KOPT-K1 (cell line): ENCODE measurements around the gene AGTR1.

Source experiments
- H3K27ac ChIP-seq: fragments of 200-600 bp; sonication (generic); 2 replicates; pipeline ENCODE4 v1.5.1; 2016; ENCODE audit warnings: antibody characterized with exemption, mild to moderate bottlenecking, low read depth, low read length; ENCODE audit not compliant: poor library complexity, severe bottlenecking
- H3K36me3 ChIP-seq: fragments of 200-600 bp; sonication (generic); 2 replicates; pipeline ENCODE4 v1.5.1; 2017; ENCODE audit warnings: antibody characterized with exemption, mild to moderate bottlenecking, low read length, moderate library complexity; ENCODE audit not compliant: insufficient read depth
- H3K9me3 ChIP-seq: fragments of 200-600 bp; sonication (generic); 2 replicates; pipeline ENCODE4 v1.5.1; 2017; ENCODE audit warnings: antibody characterized with exemption, low read length, mild to moderate bottlenecking; ENCODE audit not compliant: insufficient read depth, poor library complexity, severe bottlenecking

AGTR1 gene

DNA sequence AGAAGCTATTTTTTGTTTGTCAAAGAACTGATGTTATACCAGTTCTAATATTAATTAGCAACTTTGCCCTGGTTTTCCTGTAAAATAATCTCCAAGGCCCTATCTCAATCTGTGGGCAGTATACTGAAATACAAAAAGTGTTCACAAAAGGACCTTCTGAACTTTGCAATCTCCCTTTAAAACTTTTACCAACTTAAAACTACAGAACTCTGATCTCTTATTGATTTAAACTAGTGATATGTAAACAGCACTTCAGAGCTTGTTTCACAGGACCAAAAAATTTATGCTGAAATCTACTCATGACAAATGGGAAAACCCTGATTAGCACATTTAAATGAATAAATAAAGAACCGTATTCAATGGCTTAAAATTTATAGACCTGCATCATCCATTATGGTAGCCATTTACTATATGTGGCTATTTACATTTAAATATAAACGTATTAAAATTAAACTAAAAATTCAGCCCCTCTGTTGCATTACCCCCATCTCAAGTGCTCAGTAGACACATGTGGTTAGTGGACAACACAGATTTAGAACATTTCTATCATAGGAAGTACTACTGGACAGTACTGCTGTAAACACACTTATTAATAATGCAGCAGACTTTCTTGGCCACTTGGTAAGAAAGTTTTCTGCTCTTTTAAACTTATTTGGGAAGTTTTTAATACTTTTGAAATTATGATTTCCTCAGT, 12.0 kb downstream of the AGTR1 start:
- H3K27ac ChIP-seq, result no peak overlapping the region

GRCh38 chr3:148710665-148711064, 13.0 kb downstream of the AGTR1 start:
- H3K36me3 ChIP-seq, result no peaks in the 10 kb centered on the region
- H3K27ac ChIP-seq, result no peak overlapping the region
- no peaks in the 10 kb centered on the region for H3K9me3 ChIP-seq

More for the DNA sequence above, 12.0 kb downstream of the AGTR1 start:
- Histone ChIP-seq H3K36me3 (no peaks in the 10 kb centered on the region), H3K9me3 (no peaks in the 10 kb centered on the region)

GRCh38 chr3:148711981-148712666, 14.4 kb downstream of the AGTR1 start:
- Histone ChIP-seq H3K36me3 (no peaks in the 10 kb centered on the region), H3K9me3 (no peaks in the 10 kb centered on the region), H3K27ac (no peak overlapping the region)

DNA sequence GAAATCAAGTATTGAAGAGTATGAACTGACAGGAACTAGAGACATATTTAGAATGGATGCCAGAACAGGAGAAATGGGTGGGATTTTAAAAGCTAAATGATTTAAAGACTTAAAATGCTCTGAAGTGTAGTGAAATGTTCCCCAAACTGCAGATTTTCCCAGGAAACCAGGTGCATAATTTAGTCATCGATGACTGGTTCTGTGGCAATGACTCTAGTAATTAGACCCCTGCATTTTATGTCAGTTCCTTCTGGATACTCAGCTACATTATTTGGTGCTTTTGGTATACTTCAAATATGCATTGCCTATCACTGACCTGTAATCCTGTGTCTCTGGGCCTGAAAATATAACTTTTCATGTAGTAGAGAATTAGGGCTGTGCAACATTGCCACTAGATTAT, 16.8 kb downstream of the AGTR1 start:
- Histone ChIP-seq H3K9me3 (no peaks in the 10 kb centered on the region), H3K27ac (no peak overlapping the region), H3K36me3 (no peaks in the 10 kb centered on the region)

DNA sequence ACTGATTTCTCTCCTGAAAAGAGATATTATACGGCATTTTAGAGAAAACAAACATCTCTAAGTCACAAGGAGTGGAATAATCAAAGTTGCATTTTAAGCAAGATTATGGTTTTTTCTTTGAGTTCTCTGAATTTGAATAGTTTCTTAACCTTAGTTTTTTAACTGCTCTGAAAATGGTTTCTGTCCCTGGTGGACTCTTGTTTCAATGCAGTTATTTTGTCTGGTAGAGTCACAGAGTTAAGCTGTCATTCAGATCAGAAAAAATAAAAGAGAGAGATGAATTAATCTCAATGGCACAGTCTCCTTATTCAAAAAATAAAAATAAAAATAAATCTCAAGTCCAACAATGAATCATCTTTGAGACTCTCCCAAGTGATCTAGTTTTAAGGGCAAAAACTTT, 19.0 kb downstream of the AGTR1 start:
- Histone ChIP-seq H3K27ac (no peak overlapping the region), H3K9me3 (no peaks in the 10 kb centered on the region), H3K36me3 (no peaks in the 10 kb centered on the region)

DNA sequence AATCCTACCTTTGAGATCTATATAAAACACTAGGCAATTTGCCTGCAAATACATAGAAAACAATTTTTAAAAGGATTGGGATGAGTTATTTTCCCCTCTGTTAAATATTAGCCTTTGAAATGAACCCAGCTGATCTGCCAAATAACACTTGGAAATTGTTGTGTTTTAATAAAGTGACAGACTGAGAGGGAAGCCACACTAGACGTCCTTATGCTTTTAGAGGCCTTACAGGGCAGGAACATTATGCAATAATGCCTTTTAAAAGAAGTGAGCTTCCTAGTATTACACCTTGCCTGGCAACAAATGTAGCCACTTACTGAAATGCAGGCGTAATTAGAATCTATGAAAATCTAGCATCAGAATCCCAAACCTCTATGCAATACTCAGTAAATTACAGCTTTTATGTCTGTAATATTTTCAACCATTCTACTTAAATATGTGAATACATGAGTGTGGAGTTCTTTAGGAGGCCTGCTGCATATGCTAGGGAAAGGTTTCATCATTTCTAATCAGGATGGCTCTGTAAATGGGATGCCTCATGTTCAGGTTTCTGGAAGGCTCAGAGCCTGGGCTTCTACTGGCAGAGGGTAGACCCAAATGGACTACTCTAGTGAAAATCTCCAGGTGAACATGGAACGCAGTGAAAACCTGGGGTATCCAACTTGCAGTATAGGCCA, 20.3 kb downstream of the AGTR1 start:
- H3K36me3 ChIP-seq, result no peaks in the 10 kb centered on the region
- no peaks in the 10 kb centered on the region for H3K9me3 ChIP-seq
- no peak overlapping the region for H3K27ac ChIP-seq

GRCh38 chr3:148718982-148719862, 21.5 kb downstream of the AGTR1 start:
- no peak overlapping the region for H3K27ac ChIP-seq
- no peaks in the 10 kb centered on the region for H3K9me3 ChIP-seq
- no peaks in the 10 kb centered on the region for H3K36me3 ChIP-seq

DNA sequence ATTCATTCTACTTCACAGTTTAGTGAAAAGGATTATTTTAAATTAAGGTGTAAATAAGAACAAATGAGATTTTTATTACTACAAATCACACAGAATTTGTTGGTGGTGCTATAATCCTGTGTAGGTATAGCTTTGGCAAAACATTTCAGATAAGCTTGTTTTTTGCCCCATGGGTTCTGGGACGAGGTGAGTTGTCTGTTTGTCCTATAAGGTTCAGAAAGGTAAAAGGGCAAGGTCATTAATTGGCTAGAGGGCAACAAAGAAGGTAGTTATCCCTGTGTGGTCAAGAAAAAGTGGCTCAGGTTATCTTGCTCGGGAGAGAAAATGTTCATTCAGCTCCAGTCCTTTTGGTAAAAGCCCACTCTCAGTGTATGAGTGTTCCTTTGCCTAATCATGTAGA, 23.2 kb downstream of the AGTR1 start:
- H3K27ac ChIP-seq, result no peak overlapping the region
- H3K36me3 ChIP-seq, result no peaks in the 10 kb centered on the region
- H3K9me3 ChIP-seq, result no peaks in the 10 kb centered on the region

DNA sequence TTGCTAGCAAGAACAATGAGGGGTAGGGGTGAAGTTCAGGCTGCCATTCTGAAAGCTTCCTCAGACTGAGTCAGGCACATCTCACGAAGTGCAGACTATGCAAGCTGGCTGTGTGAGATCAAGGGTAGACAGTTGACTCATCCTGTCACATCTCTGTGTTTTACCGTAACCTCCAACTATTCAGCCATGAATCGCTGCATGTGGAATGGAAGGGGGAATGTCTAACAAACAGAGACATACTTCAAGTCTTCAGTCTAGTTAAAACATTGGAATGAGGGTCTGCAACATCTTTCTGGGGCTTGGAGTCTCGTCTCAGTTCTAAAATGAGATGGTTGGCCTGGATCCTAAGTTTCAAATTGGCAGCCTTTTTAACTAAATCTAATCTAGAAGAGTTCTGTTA, 25.9 kb downstream of the AGTR1 start:
- Histone ChIP-seq H3K36me3 (no peaks in the 10 kb centered on the region), H3K9me3 (no peaks in the 10 kb centered on the region), H3K27ac (no peak overlapping the region)

- no peaks in the 10 kb centered on the region for H3K36me3 ChIP-seq
- no peaks in the 10 kb centered on the region for H3K9me3 ChIP-seq
- H3K27ac ChIP-seq, result no peak overlapping the region
These were observed 29.5 kb downstream of the AGTR1 start for GRCh38 chr3:148727231-148727630.

GRCh38 chr3:148728753-148729152, 31.1 kb downstream of the AGTR1 start:
- H3K9me3 ChIP-seq, result no peaks in the 10 kb centered on the region

GRCh38 chr3:148729476-148730055, 31.9 kb downstream of the AGTR1 start:
- H3K9me3 ChIP-seq, result no peaks in the 10 kb centered on the region
- no peak overlapping the region for H3K27ac ChIP-seq
- H3K36me3 ChIP-seq, result no peaks in the 10 kb centered on the region

More at GRCh38 chr3:148728753-148729152, 31.1 kb downstream of the AGTR1 start:
- H3K27ac ChIP-seq, result no peak overlapping the region
- H3K36me3 ChIP-seq, result no peaks in the 10 kb centered on the region

DNA sequence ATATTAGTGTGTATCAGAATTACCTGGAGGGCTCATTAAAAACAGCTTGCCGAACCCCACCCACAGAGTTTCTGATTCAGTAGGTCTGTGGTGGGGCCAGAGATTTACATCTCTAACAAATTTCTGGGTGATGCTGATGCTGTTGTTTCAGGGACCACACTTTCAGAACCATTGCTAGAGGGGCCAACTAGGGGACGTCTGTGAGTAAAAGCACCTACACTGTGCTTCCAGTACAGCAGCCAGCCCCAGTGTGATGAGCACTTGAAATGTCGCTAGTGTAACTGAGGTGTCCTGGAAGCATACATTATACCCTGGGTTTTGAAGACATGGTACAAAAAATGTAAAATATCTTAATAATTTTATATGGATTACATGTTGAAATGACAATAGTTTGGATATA, 33.0 kb downstream of the AGTR1 start:
- Histone ChIP-seq H3K9me3 (no peaks in the 10 kb centered on the region), H3K27ac (no peak overlapping the region)

GRCh38 chr3:148735597-148735996, 37.9 kb downstream of the AGTR1 start:
- Histone ChIP-seq H3K36me3 (no peaks in the 10 kb centered on the region), H3K27ac (no peak overlapping the region), H3K9me3 (no peaks in the 10 kb centered on the region)

More for the DNA sequence above, 33.0 kb downstream of the AGTR1 start:
- H3K36me3 ChIP-seq, result no peaks in the 10 kb centered on the region
